GM21367 (cell line): Measurements from ENCODE around the gene TACR2.
"Not testable (repeated sequence)": the region's sequence is repeated elsewhere in the genome, so short reads cannot be mapped to it uniquely, and the experiment has no call there.

Source experiments
- ATAC-seq: cut with Tn5 transposase; IDR thresholded peaks from one replicate; pipeline ENCODE4 v1.9.1; 2021; ENCODE audit not compliant: unreplicated experiment

TACR2 gene

DNA sequence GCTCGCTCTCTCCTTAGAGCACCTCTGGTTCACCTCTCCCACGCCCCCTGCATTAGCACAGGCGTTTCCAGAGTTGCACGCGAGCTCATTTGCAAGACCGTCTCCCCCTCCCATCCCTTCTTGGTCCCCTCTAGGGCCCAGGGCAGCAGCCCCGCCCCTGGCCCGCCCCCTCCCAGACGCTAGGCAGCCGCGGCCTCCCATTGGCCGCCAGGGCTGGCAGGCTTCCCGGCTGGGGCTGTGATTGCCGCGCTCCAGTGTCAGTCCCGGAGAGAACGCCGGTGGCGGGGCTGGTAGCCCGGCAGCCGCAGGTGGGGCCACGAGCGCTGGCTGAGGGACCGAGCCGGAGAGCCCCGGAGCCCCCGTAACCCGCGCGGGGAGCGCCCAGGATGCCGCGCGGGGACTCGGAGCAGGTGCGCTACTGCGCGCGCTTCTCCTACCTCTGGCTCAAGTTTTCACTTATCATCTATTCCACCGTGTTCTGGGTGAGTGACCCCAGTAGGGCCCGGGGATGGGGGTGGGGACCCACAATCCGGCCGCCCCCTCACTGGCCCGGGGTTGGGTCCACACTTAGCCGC is 34.6 kb upstream of the TACR2 start, which contains the start of gene TSPAN15:
Gene TSPAN15, plus strand, starts transcription at position 257 of the 575 bp plus-strand sequence. Its CDS starts 130 bp downstream, at position 387.
- peak; percentile 64 for ATAC-seq

DNA sequence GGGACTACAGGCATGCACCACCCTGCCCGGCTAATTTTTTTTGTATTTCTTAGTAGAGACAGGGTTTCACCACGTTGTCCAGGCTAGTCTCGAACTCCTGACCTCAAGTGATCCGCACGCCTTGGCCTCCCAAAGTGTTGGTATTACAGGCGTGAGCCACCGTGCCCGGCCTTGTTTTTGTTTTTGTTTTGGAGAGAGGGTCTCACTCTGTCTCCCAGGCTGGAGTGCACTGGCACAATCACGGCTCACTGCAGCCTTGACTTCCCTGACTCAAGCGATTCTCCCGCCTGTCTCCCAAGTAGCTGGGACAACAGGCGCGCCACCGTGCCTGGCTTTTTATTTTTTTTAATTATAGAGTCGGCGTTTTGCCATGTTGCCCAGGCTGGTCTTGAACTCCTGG is 33.7 kb upstream of the TACR2 start:
- ATAC-seq, result not testable (repeated sequence)

DNA sequence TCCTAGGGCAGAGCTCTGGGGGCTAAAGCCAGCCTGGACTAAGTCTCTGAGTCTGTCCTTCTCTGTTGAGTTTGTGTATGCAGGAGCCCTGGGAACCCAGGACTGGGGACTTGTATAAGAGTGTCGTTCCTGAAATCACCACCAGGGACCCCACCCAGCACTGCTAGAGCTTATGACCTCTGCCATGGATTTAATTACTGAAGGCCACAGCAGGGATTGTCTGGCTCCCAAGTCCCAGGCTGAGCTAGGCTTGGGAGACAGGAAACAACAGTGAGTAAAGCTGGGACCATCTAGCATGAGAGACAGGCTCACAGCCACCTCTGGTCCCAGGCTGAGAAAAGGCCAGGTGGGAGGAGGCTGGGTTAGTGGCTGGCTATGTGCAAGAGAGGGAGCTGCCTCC is 33.1 kb upstream of the TACR2 start:
- peak; percentile 52 for ATAC-seq

DNA sequence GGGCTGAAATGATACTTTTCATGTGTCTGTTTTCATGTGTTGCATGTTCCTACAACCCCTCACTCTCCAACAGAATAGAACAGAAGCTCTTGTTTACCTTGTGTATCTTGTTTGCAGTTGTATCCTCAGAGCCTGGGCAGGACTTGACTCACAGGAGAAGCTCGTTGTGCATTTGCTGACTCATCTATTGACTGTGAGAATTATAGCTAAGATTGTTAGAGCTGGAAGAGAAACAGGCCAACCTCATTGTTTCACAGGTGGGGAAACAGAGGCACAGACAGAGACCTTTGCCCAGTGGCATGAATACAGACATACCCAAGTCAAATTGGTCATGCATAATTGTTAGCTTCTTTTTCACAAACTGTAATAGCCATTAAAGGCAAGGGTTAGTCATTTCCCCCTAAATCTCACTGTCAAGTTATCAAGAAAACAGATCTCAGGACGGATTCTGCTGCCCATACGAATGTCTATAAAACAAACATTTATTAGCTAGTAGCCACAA is 30.0 kb upstream of the TACR2 start:
- no peak for ATAC-seq

DNA sequence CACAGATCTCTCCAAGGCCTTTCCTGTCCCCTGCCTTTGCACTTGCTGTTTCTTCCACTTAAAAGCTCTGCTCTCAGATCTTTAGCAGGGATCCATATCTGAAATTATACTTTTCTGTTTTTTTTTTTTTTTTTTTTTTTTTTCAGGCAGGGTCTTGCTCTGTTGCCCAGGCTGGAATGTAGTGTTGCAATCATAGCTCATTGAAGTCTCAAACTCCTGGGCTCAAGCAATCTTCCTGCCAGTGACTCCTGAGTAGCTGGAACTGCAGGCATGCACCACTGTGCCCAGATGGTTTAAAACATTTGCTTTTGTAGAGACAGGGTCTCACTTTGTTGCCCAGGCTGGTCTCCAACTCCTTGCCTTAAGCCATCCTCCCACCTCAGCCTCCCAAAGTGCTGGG is 29.5 kb upstream of the TACR2 start:
- ATAC-seq, result no peak

DNA sequence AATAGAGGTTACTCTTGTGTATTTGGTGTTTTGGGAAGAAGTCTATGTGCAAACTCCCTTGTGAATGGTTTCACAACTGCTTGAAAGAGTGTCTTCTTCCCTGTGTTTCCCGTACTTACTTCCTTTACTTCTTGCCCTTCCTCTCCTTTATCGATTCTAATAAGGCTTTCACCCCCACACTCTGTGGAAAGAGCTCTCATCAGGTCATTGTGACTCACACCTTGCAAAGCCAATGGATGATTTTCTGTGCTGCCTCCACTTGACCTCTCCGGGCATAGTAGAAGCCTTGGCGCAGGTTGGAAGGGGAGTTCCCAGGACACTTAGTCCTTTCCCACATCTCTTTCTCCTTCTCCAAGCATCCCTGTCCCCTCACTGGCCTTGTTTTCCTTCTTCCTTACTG is 28.3 kb upstream of the TACR2 start:
- ATAC-seq, result no peak

DNA sequence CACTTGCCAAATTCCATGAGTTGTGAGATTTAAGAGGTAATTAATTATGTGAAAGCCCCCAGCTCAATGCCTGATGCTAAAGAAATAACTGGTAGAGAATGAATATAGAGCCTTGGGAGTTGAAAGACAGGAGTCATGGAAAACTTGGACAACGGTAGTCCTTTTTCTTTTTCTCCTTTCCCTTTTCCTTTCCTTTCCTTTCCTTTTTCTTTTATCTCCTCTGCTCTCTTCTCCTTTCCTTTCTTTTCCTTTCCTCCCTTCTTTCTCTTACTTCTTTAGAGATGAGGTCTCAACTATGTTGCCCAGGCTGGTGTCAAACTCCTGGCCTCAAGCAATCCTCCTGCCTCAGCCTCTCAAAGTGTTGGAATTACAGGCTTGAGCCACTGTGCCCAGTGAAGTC is 26.6 kb upstream of the TACR2 start:
- no peak for ATAC-seq

DNA sequence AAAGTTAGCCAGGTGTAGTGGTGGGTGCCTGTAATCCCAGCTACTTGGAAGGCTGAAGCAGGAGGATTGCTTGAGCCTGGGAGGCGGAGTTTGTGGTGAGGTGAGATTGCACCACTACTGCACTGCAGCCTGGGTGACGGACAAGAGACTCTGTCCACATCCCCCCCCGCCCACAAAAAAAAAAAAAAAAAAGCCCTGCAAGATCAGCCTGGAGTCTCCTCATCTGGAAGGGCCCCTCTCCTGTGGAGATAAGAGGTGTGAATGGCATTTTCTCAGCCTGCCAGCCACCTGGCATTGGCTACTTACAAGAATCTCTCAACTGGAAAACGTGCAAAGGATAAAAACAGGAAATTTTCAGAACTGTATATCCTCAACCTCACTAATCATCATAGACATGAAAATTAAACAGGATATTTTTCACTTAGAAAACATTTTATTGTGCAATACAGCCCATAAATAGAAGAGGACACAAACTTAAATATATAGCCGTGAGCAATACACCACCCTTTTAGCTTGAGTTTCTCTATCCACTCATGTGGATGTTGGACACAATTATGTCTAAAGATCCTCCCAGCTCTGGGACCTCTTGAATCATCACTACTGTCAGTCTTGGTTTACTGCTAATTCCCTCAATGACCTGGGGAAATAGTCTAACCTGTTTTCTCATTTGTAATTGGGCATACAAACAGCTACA is 23.2 kb upstream of the TACR2 start:
- no peak for ATAC-seq

DNA sequence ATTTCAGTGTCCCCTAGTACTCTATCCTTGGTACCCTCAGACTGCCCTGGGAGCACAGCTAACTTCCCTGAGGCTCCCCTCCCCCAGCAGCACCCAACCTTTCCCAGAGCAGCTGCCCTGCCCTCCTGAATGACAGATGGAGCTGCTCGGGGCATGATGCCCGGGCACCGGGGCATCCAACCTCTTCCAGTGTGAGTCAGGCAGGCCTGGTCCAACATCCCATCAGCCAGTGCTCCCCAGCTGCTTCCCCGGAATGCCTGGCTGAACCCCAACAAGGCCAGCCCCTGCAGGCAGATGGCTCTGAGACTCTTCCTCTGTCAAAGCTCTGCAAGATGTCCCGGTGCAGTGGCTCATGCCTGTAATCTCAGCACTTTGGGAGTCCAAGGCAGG is 22.6 kb upstream of the TACR2 start:
- ATAC-seq, result no peak

DNA sequence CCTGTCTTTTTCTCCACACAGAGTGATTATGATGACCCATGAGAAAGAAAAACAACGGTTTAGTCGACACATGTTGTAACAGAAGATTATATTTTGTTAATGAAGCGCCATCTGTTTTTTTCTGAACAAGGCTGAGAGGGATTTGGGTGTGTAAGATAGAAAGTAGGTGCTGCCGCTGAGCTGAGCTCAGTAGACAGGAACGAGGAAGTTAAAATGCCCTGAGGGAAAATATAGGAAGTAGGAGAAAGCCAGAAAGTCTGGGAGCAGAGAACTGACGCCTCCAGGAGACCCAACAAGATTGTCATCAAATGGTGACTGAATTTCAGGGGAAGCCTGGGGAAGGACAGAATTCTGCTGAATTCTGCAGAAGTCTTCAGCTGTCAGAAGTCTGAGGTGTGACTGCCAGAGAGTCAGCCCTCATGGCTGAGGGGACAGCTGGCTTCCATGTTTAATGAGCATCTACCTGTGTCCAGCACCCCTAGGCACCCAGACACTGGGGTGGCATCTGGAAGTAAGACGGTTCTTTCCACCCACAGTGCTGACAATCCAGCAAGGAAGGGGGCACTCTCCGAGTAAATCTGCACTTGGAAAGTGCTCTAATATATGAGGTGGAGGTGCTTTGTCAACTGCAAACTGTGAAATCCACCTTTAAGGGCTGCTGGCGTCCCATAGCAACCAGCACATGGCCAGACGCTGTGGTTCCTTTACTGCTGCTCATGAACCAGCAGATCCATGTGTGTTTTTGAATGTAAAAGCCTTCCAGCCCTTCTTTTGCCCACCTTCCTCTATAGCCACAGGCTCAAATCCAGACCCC is 22.0 kb upstream of the TACR2 start:
- no peak for ATAC-seq

DNA sequence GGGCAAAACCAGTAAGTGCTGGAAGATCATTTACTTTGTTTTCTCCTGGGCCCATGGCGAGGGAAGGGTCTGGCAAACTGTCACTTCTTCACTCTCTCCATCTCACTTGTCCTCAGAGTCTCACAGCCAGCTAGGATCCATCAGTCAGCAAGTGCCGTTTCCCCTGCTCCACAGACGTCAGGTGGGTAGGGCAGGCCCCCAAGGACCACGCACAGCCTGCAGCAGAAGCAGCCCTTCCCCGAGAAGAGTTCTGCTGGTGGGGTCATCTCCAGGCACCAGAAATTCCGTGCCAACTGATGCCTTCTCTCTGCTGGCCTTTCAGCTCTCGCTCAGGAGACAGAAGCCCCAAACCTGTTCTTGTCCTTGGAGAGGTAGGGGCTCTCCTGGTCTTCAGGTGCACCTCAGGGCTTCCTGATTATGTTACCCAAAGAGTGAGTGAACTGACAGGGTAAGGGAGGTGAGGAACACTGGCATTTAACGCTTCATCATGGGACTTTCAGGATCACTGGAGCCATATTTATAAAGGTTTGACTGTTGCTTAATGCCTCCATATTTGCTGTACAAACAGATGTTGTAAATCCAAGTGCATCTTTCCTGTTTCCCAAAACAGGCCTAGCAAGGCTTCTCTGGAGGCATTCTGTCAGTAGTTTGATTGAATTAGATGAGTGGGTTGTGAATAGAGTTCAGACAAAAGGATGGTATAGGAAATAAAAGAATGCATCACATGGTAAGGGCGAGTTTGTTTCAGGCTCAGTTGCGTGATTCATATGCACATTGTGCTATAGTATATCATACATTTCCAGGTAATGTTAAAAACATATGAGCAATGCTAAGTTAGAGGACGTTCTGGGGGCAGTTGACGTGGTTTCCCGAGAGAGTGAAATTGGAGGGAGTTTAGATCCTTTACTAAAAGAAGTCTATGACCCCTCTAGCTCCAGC is 20.9 kb upstream of the TACR2 start:
- ATAC-seq, result no peak

DNA sequence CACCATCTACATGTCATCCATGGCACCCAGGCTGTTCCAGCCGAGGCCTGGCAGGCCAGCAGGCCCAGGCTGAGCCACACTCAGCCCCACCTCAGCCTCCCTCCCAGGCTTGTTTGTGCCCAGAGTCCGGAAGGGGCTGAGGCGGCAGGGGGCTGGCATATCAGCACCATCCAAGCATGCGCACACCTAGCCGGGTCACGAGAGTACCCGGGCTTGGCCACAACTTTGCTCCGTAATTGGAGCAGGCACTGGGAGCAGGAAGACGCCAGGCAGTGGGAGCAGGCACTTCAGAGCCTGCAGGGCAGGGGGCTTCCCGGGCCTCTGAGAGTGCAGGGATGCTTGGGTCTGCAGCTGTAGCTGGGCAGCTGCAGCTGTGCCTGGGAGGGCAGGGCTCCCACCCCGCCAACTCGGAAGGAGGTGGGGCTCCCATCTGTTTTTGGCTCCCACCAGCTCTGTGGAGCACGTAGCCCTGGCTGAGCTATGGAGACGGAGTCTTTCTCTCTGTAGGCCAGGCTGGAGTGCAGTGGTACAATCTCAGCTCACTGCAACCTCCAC is 19.3 kb upstream of the TACR2 start:
- ATAC-seq, result no peak

DNA sequence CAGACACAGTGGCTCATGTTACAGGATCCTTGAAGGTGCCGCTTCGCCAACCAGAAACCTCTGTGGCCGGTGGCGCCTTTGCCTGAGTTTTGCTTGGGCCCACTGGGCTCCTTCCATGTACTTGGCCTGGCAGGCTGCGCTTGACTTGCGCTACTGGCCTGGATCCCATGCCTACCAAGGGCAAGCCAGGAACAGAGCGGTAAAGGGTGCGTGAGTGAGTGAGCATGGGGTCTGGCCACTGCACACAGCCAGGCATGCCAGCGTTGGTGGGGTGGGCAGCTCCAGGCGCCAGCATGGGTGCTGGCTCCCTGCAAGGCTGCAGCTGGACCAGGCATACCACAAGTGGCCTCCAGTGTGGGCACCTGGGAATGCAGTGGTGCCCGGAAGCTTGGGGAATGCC is 18.2 kb upstream of the TACR2 start:
- no peak for ATAC-seq

DNA sequence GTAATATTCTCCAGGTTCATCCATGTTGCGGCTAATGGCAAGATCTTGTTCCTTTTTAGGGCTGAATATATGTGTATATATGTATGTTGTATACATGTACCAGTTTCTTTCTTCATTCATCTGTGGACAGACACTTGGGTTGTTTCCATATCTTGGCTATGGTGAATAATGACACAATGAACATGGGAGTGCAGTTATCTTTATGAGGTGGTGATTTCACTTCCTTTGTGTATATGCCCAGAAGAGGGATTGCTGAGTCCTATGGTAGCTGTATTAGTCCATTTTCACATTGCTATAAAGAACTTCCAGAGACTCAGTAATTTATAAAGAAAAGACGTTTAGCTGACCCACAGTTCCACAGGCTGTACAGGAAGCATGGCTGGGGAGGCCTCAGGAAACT is 17.5 kb upstream of the TACR2 start:
- ATAC-seq, result no peak

DNA sequence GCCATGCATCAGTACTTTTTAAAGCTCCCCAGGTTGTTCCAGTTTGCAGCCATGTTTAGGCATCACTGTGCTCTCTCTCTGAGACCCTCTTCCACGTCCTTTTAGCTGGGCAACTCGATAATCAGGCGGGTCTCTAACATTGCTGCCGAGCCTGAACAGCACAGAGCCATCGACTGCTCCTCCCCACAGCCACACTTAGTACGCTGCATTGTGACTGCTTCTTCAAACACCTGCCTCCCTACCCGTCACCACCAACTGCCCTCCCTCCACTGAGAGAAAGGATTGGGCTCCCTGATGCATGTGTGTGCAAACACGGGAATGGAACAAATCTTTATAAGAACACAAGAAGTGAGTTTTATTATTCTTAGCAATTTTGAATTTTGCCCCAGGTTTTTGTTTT is 11.4 kb upstream of the TACR2 start:
- ATAC-seq, result no peak

DNA sequence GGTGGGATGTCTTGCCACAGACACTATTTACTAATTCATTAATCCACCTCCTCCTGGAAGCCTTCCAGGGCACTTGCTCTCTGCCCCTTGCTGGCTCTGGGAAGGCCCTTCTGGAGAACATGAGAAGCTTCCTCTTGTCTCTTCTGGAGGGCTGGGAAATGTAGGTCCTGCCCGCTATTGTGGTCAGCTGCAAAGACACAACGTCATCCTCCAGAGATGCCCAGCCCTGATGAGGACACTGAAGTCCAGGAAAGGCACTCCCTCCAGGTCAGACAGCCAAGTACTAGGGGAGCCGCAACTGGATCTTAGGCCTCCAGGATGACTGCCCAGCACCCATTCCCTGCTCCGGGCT is 9.6 kb upstream of the TACR2 start:
- no peak for ATAC-seq

DNA sequence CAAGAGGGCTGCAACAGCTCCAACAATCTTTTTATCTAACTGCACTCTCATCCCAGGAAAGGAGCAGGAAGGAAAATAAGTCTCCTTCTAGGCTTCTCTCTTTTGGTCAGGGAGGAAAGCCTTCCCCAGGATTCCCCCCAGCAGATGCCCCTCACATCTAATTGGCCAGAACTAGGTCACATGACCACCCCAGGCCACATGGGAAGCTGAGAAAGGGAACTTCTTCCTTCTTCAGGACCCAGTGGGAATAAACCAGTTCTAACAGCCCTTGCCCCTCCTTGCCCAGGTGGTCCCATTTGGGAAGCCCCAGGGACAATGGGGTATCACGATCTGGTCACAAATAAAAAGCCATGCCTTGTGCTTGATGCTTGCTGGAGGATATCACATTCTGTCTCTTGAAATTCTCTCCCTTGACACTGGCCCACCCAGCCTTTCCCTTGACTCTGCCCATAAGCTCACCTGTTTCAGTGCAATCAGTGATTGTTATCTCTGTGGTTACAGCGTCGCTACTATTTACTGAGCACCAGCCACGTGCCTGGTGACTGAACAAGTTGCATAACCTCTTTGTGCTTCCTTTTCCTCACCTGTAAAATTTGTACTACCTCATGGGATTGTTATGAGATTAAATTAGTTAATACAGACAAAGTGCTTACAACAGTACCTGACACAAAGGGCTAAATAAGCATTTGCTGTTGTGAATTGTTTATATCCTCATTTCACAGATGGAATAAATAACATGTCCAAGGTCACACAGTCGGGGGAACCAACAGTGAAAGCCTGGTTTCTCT is 9.0 kb upstream of the TACR2 start:
- no peak for ATAC-seq

DNA sequence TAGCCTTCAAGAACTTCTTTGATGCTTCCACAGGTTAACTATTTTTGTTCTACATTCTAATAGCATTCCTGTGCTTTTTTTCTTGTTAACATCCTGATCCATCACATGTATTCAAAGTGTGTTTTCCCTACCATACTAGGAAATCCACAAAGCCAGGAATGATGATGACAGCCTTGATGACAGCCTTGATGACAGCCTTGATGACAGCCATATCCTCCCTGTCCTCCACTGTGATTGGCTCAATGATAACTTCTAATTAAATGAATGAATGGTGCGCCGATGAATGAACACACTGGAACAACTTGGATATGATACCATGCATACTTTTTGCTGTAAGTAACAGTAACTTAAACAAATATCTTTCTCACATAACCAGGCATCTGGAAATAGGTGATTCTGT is 8.3 kb upstream of the TACR2 start:
- no peak for ATAC-seq

DNA sequence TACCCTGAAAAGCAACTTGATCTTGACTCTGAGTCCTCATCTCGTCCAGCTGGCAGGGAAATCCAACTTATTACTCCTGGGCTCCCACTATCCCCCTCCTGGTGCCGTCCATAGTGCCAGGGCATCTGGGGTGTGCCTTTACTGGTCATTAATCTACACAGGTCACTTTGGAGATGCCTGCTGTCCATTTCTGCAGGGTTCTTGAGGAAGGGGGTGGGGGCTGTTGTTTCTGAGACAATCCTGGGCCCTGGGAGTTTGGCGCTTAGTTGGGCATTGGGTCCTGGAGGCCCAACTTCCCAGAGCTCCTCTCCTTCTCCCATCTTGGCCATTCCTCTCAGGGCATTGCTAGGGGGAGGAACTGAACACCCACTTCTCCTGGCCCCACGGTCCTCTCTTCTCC is 6.0 kb upstream of the TACR2 start:
- no peak for ATAC-seq
